B cell (primary cell): ENCODE measurements around the gene POU3F4.

Source experiments
- CTCF ChIP-seq: fragments of 200-600 bp; IDR thresholded peaks from one replicate; pipeline ENCODE4 v1.8.0; 2022; ENCODE audit warnings: antibody characterized with exemption, mild to moderate bottlenecking
- EZH2 ChIP-seq: IDR thresholded peaks from 2 replicates; pipeline ENCODE4 v1.6.1; 2012; ENCODE audit warnings: borderline replicate concordance, low read depth, mild to moderate bottlenecking, moderate library complexity, low read length; ENCODE audit not compliant: insufficient read depth, poor library complexity, severe bottlenecking

GRCh38 chrX:83469551-83469950 lies 38.5 kb upstream of the POU3F4 start:
- TF ChIP-seq EZH2, result no peak
- TF ChIP-seq CTCF, result peak; percentile 12
